Neural cell (in vitro differentiated cells): ENCODE measurements around the gene COL23A1.

Source experiments
- EP300 ChIP-seq: fragments of 450-650 bp; conservative IDR thresholded peaks from 2 replicates; pipeline ENCODE4 v1.6.1; 2014; ENCODE audit warnings: antibody characterized with exemption, mild to moderate bottlenecking, moderate library complexity; ENCODE audit not compliant: poor library complexity, severe bottlenecking
- EZH2 ChIP-seq: fragments of 200-600, 300-800 bp; shearing (Covaris generic), sonication (generic); IDR thresholded peaks from 2 replicates; pipeline ENCODE4 v1.6.1; 2014; ENCODE audit warnings: antibody characterized with exemption, low read length, borderline replicate concordance, mild to moderate bottlenecking; ENCODE audit not compliant: insufficient read depth, poor library complexity, severe bottlenecking
- RAD21 ChIP-seq: fragments of 450-650 bp; conservative IDR thresholded peaks from 2 replicates; pipeline ENCODE4 v1.6.1; 2014; ENCODE audit warnings: antibody characterized with exemption, mild to moderate bottlenecking, moderate library complexity
- SMC3 ChIP-seq: fragments of 450-650 bp; conservative IDR thresholded peaks from 2 replicates; pipeline ENCODE4 v1.6.1; 2014; ENCODE audit warnings: antibody characterized with exemption, mild to moderate bottlenecking, moderate library complexity; ENCODE audit not compliant: poor library complexity
- TAF1 ChIP-seq: IDR thresholded peaks from 2 replicates; pipeline ENCODE4 v1.6.1; 2012; ENCODE audit warnings: low read depth
- TF ChIP-seq, protein P1 (sequence below): fragments of 450-650 bp; IDR thresholded peaks from 2 replicates; pipeline ENCODE4 v1.5.1; 2014; ENCODE audit warnings: antibody characterized with exemption, mild to moderate bottlenecking, moderate library complexity; ENCODE audit not compliant: poor library complexity, severe bottlenecking
- TF ChIP-seq, protein P2 (sequence below): IDR thresholded peaks from 2 replicates; pipeline ENCODE4 v1.6.1; 2012; ENCODE audit warnings: borderline replicate concordance

- TF ChIP-seq, protein P1, sequence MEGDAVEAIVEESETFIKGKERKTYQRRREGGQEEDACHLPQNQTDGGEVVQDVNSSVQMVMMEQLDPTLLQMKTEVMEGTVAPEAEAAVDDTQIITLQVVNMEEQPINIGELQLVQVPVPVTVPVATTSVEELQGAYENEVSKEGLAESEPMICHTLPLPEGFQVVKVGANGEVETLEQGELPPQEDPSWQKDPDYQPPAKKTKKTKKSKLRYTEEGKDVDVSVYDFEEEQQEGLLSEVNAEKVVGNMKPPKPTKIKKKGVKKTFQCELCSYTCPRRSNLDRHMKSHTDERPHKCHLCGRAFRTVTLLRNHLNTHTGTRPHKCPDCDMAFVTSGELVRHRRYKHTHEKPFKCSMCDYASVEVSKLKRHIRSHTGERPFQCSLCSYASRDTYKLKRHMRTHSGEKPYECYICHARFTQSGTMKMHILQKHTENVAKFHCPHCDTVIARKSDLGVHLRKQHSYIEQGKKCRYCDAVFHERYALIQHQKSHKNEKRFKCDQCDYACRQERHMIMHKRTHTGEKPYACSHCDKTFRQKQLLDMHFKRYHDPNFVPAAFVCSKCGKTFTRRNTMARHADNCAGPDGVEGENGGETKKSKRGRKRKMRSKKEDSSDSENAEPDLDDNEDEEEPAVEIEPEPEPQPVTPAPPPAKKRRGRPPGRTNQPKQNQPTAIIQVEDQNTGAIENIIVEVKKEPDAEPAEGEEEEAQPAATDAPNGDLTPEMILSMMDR, result no peak
- TF ChIP-seq TAF1, result no peak
- no peak for TF ChIP-seq EP300
- no peak for TF ChIP-seq EZH2
- no peak for TF ChIP-seq RAD21
- TF ChIP-seq, protein P2, sequence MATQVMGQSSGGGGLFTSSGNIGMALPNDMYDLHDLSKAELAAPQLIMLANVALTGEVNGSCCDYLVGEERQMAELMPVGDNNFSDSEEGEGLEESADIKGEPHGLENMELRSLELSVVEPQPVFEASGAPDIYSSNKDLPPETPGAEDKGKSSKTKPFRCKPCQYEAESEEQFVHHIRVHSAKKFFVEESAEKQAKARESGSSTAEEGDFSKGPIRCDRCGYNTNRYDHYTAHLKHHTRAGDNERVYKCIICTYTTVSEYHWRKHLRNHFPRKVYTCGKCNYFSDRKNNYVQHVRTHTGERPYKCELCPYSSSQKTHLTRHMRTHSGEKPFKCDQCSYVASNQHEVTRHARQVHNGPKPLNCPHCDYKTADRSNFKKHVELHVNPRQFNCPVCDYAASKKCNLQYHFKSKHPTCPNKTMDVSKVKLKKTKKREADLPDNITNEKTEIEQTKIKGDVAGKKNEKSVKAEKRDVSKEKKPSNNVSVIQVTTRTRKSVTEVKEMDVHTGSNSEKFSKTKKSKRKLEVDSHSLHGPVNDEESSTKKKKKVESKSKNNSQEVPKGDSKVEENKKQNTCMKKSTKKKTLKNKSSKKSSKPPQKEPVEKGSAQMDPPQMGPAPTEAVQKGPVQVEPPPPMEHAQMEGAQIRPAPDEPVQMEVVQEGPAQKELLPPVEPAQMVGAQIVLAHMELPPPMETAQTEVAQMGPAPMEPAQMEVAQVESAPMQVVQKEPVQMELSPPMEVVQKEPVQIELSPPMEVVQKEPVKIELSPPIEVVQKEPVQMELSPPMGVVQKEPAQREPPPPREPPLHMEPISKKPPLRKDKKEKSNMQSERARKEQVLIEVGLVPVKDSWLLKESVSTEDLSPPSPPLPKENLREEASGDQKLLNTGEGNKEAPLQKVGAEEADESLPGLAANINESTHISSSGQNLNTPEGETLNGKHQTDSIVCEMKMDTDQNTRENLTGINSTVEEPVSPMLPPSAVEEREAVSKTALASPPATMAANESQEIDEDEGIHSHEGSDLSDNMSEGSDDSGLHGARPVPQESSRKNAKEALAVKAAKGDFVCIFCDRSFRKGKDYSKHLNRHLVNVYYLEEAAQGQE, result no peak
- TF ChIP-seq SMC3, result no peak
These were observed 82.9 kb downstream of the COL23A1 start for GRCh38 chr5:178507151-178507932.
